ENCODE results near the gene TTC34. TPM values are rescaled to one million over a fixed set of nuclear protein-coding genes. Genes with fewer than 3 reads are reported as not detected.

The TTC34 gene, protein sequence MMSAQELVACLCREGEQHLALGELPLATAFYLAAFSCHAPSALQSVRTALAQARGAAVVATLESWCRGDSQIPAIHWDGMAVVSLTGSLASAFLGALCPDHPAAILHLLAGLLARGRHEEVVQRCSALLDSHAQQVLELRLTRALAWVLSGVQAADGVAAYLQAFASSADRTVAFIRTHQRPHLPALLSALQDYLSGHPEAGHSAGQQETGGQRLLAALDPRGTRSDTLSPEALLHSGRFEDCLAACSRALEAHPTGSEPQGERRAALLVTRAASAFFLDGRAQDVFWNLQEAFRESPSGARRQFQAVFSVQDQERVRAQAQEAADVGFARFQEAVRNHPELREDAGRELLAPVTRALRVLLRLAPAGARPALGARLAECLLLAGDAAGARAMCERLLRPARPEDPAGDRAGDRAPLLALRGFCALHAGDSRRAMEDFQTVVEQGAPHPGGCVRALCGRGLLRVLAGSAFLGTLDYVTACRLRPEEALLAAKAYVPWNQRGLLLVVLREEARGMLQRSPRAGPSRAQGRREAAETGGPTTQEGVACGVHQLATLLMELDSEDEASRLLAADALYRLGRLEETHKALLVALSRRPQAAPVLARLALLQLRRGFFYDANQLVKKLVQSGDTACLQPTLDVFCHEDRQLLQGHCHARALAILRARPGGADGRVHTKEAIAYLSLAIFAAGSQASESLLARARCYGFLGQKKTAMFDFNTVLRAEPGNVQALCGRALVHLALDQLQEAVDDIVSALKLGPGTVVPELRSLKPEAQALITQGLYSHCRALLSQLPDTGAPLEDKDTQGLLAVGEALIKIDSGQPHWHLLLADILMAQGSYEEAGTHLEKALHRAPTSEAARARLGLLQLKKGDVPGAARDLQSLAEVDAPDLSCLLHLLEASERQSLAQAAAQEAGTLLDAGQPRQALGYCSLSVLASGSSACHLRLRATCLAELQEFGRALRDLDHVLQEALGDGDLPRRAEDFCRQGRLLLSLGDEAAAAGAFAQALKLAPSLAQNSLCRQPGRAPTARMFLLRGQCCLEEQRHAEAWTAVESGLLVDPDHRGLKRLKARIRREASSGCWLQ
- total RNA-seq (ENCODE audit: low replicate concordance): 1.6 and 3.1 TPM in 2 replicates
- long read RNA-seq: 0 reads

DNA sequence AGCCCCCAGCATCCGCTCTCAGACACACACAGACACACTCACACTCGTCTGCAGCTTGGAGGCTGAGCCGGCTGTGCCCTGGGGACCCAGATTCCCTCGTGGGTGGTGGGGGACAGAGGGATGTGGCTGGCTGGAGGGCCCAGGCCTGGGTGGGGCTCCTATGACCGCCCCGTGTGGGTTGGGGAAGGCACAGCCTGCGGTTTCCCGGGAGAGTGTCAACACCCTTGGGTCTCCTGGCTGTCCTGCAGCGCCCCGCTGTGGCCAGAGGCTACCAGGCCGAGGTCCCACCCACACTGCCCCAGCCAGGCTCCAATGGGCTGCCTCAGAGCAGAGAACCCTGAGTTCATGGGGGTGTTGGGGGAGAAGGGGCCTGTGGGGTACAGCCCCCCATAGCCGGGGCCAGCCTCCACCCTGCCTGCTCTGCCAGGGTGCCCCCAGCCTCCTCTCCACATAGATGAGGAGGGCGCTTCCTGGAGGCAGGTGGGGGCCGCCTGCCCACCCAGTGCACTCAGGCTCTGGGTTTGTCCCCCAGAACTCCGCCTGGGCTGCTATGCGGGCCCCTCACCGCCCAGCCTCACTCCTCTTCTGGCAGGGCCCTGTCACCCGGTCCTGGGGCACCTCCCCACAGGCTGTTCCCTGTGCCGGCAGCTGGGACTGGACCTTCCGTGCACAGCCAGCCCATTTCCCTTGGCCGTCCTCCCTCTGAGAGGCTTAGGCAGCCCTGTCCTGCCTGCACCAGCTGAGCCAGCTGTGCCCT, at the start of gene TTC34:
Gene TTC34 (minus strand): TSS at position 159 of the 757 bp plus-strand sequence. CDS start 866 bp downstream, outside the sequence.
- TF ChIP-seq, protein P1, sequence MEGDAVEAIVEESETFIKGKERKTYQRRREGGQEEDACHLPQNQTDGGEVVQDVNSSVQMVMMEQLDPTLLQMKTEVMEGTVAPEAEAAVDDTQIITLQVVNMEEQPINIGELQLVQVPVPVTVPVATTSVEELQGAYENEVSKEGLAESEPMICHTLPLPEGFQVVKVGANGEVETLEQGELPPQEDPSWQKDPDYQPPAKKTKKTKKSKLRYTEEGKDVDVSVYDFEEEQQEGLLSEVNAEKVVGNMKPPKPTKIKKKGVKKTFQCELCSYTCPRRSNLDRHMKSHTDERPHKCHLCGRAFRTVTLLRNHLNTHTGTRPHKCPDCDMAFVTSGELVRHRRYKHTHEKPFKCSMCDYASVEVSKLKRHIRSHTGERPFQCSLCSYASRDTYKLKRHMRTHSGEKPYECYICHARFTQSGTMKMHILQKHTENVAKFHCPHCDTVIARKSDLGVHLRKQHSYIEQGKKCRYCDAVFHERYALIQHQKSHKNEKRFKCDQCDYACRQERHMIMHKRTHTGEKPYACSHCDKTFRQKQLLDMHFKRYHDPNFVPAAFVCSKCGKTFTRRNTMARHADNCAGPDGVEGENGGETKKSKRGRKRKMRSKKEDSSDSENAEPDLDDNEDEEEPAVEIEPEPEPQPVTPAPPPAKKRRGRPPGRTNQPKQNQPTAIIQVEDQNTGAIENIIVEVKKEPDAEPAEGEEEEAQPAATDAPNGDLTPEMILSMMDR (conservative IDR thresholded peaks at IDR 0.05): no peak
- Mint-ChIP-seq H3K27me3 (no peaks in the 10 kb centered on the region), H3K36me3 (no peaks in the 10 kb centered on the region), H3K27ac (no peak within 1 kb of the TSS), H3K4me1 (ENCODE audit: unreplicated experiment) (no peaks in the 10 kb centered on the region), H3K4me3 (no peak within 1 kb of the TSS), H3K9me3 (no peaks in the 10 kb centered on the region)
- DNase-seq (ENCODE audit: extremely low spot score, unreplicated experiment): no peak

DNA sequence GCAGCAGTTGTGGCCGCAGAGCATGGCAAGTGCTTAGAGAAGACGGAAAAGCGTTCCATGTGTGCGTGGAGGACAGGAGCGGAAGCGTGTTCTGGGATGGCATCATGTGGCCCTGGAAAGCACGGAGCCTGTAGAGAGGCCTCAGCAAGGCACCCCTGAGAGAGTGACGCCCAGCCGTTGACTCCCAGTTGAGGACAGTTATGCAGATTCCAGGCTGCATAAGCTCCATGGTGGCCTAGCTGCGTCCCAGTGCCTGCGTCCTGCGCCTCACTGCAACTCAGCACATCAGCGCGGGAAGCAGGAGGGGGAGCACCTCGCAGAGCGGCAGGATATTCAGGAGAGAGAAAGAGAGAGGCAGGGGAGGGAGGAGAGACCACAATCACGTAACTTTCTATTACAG, 49.0 kb upstream of the TTC34 start:
- Mint-ChIP-seq H3K4me1 (ENCODE audit: unreplicated experiment) (no peaks in the 10 kb centered on the region), H3K27me3 (no peaks in the 10 kb centered on the region), H3K36me3 (no peaks in the 10 kb centered on the region), H3K27ac (no peak overlapping the region), H3K4me3 (no peak overlapping the region), H3K9me3 (no peaks in the 10 kb centered on the region)
- TF ChIP-seq, protein P1 (conservative IDR thresholded peaks at IDR 0.05): no peak
- no peak for DNase-seq (ENCODE audit: extremely low spot score, unreplicated experiment)

DNA sequence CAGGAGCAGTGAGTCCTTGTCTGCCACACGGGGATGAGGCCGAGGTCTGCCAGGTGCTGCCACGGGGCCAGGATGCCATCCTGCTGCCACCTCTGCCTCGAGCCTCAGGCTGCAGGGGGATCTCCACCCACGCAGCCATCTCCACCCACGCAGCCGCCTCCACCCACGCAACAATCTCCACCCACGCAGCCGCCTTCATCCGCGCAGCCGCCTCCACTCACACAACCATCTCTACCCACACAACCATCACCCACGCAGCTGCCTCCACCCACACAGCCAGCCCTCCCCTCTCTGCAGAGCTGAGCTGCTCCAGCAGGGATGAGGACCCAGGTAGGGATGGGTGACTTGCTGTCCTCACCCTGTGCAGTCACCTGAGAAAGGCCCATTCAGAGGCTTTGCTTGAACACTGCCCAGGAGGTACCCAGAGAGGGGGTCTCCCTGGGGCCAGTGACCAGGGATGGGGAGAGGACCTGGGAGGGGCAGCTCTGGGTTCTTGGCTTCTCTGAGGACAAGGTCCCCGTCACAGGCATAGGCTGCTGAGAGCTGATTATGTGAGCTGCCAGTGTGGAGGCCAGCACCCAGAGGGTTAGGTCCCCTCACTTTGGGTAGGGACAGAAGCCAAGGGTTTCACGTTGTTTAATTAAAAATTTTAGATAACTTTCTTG, 46.6 kb upstream of the TTC34 start:
- no peak for DNase-seq (ENCODE audit: extremely low spot score, unreplicated experiment)
- Mint-ChIP-seq H3K27ac (no peak overlapping the region), H3K9me3 (no peaks in the 10 kb centered on the region), H3K27me3 (no peaks in the 10 kb centered on the region), H3K36me3 (no peaks in the 10 kb centered on the region), H3K4me3 (no peak overlapping the region), H3K4me1 (ENCODE audit: unreplicated experiment) (no peaks in the 10 kb centered on the region)
- TF ChIP-seq, protein P1 (conservative IDR thresholded peaks at IDR 0.05): no peak

DNA sequence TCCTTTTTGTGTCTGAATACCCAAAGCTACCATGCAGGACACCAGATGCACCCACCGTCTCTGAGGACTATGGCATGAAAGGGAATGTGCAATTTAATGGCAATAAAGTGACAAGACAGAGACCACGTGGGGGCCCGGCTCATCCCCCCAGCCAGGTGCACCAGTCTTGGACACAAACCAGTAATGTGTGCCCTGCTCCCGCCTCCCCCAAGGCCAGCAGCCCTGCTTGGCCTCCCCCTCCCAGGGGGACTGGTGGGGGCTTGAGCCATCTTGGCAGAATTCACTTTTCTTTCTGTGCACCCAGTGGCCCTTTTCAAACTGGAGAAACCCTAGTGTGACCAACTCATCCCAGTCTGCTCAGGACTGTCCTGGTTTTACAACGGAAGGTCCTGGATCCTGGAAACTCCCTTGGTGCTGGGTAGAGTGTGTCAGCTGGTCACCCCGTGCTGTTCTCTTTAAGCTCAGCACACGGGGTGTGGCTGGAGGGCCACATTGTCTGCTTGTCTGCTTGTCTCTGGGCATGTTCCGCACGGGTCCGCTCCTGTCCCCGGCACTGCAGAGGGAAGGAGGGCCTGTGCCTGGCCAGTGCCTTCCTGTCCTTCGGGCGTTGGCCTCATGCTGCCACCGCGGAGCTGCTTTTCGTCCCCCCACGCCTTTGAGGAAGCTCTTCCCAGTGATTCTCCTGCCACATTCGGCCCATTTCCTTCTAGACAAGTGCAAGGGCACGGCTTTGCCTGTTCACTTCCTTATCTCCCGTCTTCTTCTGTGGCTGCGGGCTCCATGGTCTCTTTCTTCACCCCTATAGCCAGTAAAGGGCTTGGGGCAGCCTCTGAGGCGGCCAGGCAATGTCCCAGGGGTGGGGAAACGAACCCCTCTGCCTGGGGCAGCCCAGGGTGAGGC, 45.8 kb upstream of the TTC34 start:
- no peak for DNase-seq (ENCODE audit: extremely low spot score, unreplicated experiment)
- Mint-ChIP-seq H3K9me3 (no peaks in the 10 kb centered on the region), H3K27ac (no peak overlapping the region), H3K27me3 (no peaks in the 10 kb centered on the region), H3K36me3 (no peaks in the 10 kb centered on the region), H3K4me3 (no peak overlapping the region), H3K4me1 (ENCODE audit: unreplicated experiment) (no peaks in the 10 kb centered on the region)
- TF ChIP-seq, protein P1 (conservative IDR thresholded peaks at IDR 0.05): no peak

All from type B pancreatic cell (in vitro differentiated cells).